Heart left ventricle (tissue), 13 donors: ENCODE data around the gene KMO.

Source experiments
- POLR2A ChIP-seq, 2 donors: fragments of 450-650 bp; IDR thresholded peaks; one replicate each; pipeline ENCODE4 v1.6.1; 2017; ENCODE audit warnings: antibody characterized with exemption in 2 of 2, mild to moderate bottlenecking in 2 of 2, moderate library complexity in 2 of 2
- TF ChIP-seq, protein P1 (sequence below), 12 donors: fragments of 200-600 bp; sonication (generic) in 4 of 12; IDR thresholded peaks; one replicate each; pipeline versions ENCODE4 v1.5.0 to v1.8.0; 2018 to 2022; ENCODE audit warnings: antibody characterized with exemption in 12 of 12, mild to moderate bottlenecking in 5 of 12
- donor health status: ischemic (EF 13 %, LVEDD 7.1; RV severe dilation, severe dysfunction).
- donor health status: DM: no; HTN: yes; CAD: no.
- donor health status: DM: no; HTN: no; CAD: no.
- donor health status: ischemic (EF 25% LVEDD 6.9; RV normal size, moderate dysfunction).
- donor health status: ischemic (EF 25% LVEDD 5.7; RV mildly dilated, moderate dysfunction).
- donor health status: ischemic (EF 35%, LVEDD 5.7; RV mildly dilated, moderate dysfunction).
- donor health status: nonischemic (EF 11% LVEDD 7.7; RV severe dilation, severe dysfunction).
- donor health status: DM: yes; HTN: yes; CAD: no.
- donor health status: PGD.
- donor health status: ischemic (EF 29% LVEDD 5.4; RV normal size, mild dysfunction).
- donor health status: nonischemic (EF 23%, LVEDD 6.1; RV moderate dilation, normal function).

- TF ChIP-seq POLR2A (IDR thresholded peaks at IDR 0.05), result no peak
- TF ChIP-seq, protein P1, sequence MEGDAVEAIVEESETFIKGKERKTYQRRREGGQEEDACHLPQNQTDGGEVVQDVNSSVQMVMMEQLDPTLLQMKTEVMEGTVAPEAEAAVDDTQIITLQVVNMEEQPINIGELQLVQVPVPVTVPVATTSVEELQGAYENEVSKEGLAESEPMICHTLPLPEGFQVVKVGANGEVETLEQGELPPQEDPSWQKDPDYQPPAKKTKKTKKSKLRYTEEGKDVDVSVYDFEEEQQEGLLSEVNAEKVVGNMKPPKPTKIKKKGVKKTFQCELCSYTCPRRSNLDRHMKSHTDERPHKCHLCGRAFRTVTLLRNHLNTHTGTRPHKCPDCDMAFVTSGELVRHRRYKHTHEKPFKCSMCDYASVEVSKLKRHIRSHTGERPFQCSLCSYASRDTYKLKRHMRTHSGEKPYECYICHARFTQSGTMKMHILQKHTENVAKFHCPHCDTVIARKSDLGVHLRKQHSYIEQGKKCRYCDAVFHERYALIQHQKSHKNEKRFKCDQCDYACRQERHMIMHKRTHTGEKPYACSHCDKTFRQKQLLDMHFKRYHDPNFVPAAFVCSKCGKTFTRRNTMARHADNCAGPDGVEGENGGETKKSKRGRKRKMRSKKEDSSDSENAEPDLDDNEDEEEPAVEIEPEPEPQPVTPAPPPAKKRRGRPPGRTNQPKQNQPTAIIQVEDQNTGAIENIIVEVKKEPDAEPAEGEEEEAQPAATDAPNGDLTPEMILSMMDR (IDR thresholded peaks at IDR 0.05), result no peak
These were observed 61.0 kb downstream of the KMO start for GRCh38 chr1:241593186-241593585.
